GM18907 (cell line): ENCODE data around the gene SLC39A6.
A peak's percentile ranks its signal among the peaks of the same experiment; 100 is the strongest.
"Not testable (repeated sequence)": the region's sequence is repeated elsewhere in the genome, so short reads cannot be mapped to it uniquely, and the experiment has no call there.

Source experiments
- ATAC-seq: cut with Tn5 transposase; IDR thresholded peaks from one replicate; pipeline ENCODE4 v1.9.1; 2021; ENCODE audit warnings: mild to moderate bottlenecking, moderate library complexity; ENCODE audit not compliant: unreplicated experiment

SLC39A6 gene

GRCh38 chr18:36104749-36105148, 24.4 kb downstream of the SLC39A6 start:
- ATAC-seq: no peak

- ATAC-seq: no peak
These were observed 27.2 kb downstream of the SLC39A6 start for GRCh38 chr18:36101943-36102342.

GRCh38 chr18:36099311-36099710, 29.8 kb downstream of the SLC39A6 start:
- no peak for ATAC-seq

DNA sequence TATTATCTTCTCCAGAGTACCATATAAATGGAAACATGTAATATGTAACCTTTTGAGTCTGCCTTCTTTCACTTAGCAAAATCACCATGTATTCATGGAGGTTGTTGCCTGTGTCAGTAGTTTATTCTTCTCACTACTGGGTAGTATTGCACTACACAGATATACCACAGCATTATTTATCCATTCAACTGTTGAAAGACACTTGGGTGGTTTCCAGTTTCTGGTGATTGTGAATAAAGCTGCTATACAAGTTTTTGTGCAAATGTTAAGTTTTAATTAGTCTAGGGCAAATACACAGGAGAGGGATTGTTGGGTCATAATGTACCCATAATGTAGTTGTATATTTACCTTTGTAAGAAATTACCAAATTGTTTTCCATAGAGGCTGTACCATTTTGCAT, 32.2 kb downstream of the SLC39A6 start:
- no peak for ATAC-seq

- peak; percentile 54 for ATAC-seq
These were observed 33.1 kb downstream of the SLC39A6 start for GRCh38 chr18:36095936-36096519.

DNA sequence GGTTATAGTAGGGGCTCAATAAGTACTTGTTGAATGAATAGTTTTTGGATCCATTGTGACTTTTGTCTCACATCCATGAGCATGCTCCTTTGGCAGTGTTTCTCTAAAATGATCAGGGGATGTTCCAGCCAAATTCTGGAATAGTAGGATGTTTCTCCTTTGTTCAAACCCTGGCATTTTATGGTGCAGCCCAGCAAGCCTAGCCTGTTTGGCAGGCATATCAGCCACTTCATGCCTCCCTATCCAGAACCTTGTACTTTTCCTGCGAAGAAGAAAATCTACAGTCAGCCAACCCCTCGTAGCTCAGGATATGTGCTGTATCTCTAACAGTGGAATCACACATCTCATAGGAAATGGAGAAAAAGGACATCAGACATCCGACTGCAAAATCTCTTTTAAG, 34.7 kb downstream of the SLC39A6 start:
- no peak for ATAC-seq

GRCh38 chr18:36092116-36092515, 37.0 kb downstream of the SLC39A6 start:
- ATAC-seq: not testable (repeated sequence)

GRCh38 chr18:36089001-36089400, 40.1 kb downstream of the SLC39A6 start:
- no peak for ATAC-seq

DNA sequence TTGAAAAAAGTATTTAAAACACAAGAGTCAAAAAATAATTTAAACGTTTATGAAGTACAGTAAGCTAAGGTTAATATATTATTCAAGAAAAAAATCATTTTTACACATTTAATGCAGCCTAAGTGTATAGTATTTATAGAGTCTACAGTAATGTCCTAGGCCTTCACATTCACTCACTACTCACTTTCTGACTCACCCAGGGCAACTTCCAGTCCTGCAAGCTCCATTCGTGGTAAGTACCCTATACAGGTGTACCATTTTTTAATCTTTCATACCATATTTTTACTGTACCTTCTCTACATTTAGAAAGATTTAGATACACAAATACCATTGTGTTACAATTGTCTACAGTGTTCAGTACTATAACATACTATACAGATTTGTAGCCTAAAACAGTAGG, 40.9 kb downstream of the SLC39A6 start:
- no peak for ATAC-seq

- no peak for ATAC-seq
These were observed 43.0 kb downstream of the SLC39A6 start for GRCh38 chr18:36086186-36086585.

GRCh38 chr18:36085195-36085594, 43.9 kb downstream of the SLC39A6 start:
- no peak for ATAC-seq

DNA sequence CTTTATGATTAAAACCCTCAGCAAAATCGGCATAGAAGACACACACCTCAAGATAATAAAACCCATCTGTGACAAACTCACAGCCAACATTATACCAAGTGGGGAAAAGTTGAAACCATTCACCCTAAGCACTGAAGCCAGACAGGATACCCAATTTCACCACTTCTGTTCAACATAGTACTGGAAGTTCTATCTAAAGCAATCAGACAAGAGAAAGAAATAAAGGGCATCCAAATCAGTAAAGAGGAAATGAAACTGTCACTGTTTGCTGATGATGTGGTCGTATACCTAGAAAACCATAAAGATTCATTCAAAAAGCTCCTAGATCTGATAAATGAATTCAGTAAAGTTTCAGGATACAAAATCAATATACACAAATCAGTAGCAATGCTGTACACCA, 45.4 kb downstream of the SLC39A6 start:
- ATAC-seq: no peak

- not testable (repeated sequence) for ATAC-seq
These were observed 48.0 kb downstream of the SLC39A6 start for GRCh38 chr18:36081118-36081517.

DNA sequence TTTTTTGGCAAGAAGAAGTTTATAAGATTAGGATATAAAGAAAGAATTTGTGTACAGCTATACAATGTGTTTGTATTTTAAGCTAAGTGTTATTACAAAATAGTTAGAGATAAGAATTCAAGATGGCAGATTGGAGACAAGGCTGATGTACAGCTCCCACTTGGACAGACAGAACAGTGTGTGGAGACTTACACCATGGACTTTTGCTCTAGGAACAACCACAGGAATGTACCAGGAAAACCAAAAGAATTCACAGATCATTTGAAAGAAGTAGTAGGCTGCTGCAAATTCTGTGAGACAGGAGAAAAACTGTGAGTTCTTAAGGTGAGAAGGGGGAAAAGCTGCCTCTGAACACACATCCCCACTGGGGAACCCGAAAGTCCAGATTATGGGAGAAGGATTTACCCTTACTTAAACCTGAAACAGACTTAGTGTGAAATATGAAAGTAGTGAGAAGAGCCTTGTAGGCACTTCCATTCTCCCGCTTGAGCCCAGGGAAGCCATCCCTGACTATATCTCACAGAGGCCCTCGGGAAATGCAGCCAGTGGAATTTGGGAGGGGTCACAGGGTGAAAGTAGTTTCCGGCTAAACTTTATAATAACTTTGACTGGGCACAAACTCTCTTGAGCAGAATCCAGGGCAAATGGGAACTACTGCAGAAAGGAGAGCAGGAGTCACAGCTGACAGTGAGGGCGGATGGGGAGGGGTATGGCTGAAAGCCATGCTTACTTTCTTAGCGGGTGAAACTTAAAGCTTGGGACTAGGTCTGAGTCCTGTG, 50.2 kb downstream of the SLC39A6 start:
- no peak for ATAC-seq

DNA sequence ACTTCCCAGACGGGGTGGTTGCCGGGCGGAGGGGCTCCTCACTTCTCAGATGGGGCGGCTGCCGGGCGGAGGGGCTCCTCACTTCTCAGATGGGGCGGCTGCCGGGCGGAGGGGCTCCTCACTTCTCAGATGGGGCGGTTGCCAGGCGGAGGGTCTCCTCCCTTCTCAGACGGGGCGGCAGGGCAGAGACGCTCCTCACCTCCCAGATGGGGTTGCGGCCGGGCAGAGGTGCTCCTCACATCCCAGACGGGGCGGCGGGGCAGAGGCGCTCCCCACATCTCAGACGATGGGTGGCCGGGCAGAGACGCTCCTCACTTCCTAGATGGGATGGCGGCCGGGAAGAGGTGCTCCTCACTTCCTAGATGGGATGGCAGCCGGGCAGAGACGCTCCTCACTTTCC, 51.4 kb downstream of the SLC39A6 start:
- ATAC-seq: not testable (repeated sequence)

DNA sequence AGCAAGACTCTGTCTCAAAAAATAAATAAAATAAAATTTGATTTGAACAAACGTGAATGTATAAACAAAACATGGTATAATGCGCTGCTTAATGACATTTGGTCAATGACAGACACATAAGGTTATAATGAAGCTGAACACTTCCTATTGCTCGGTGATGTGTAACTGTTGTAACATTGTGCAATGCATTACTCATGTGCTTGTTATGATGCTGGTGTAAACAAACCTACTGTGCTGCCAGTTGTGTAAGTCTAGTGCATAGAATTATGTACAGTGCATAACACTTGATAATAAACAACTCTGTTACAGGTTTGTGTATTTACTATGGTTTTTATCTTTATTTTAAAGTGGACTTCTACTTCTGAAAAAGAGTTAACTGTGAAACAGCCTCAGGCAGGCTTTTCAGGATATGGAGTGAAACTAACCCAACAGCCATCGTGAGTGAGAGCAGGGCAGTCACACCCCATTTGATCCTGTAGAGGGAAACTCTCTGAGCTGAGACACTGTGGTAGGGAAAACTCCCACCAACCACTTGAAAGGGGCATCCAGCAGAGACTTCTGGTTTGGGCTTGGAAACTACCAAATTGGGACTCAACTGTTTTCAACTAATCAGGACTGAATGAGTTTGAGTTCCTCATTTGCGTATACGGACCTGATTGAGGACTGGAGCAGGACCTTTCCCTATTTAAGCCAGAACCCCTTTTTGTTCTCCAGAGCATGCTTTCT, 53.1 kb downstream of the SLC39A6 start:
- ATAC-seq: peak; percentile 66

DNA sequence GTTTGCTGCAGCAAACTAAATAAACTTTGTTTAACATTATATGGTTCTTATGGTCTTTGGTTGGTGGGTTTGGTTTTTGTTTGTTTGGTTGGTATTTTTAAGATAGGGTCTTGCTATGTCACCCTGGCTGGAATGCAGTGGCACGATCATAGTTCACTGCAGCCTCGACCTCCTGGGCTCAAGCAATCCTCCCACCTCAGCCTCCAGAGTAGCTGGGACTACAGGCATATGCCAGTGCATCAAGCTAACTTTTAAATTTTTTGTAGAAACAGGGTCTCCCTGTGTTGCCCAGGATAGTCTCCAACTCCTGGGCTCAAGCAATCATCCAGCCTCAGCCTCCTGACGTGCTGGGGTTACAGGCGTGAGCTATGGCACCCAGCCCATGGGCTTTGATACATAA, 54.7 kb downstream of the SLC39A6 start:
- ATAC-seq: no peak

DNA sequence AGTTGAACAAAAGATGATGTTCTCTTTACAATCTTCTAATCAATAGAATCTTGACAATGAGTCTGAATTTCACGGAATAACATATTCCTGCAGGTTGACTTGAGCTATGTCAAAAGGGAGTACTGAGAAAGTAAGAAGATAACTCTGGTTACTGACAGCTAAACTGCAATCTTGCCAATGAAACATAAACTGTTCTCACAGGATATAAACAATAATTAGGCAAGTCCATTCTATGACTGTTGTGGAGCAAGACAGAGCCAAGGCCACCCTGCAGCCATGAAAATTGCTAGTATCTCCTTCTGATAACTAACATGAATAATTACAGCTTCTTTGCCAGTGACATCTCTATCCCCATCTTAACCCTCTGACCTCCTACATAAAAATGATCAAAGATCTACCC, 55.5 kb downstream of the SLC39A6 start:
- ATAC-seq: no peak

DNA sequence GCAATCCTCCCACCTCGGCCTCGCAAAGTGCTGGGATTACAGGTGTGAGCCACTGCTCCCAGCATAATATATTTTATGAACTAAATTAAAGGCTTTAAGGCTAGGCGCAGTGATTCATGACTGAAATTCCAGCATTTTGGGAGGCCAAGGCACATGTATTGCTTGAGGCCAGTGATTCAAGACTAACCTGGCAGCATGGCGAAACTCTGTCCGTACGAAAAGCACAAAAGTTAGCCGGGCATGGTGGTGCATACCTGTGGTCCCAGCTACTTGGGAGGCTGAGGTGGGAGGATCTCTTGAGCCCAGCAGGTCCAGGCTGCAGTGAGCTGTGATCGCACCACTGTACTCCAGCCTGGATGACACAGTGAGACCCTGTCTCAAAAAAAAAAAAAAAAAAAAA, 56.7 kb downstream of the SLC39A6 start:
- ATAC-seq: not testable (repeated sequence)

DNA sequence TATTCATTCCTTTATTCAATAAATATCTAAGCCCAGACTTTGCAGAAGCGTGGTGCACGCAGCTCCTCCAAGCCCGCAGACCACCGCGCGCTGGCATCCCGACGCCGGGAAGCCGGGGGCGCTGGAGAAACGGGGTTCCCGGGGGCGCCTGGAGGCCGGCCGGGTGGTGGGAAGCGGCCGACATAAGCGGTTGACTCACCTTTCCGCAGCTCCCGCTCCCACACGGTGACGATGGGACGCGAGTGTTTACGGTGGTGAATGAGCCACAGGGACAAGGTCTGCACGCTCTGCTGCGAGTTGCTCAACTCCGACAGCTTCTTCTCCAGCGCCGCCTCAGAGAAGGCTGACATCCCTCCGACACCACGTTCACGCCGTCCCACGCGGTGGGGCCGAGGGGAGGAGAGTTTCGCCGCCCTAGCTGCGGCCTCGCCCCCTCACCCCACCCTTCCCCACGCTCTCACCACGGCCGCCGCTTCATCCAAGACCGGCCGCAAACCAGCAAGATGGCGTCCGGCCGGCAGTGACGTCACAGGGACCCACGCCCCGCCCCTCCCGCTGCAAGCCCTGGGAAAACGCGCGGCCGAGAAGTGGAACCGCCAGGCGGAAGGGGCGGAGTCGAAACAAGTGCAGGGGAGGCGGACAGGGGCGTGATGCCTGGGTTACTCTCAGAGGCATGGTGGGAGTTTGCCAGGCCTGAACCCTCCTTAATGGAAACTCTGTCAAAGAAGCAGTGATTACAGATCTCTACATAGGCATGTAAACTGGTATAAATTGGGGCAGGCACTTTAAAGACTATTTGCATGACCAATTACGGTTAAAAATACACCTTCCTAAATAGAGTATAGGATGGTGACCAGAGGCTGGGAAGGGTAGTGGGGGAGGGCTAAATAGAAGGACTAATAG, 61.8 kb downstream of the SLC39A6 start, which contains the start of gene RPRD1A:
RPRD1A (minus strand) TSS at position 505 of the 903 bp plus-strand sequence; CDS start at position 350, 155 bp downstream.
- ATAC-seq: peak; percentile 97

GRCh38 chr18:36066686-36067054, 62.5 kb downstream of the SLC39A6 start:
- peak; percentile 1 for ATAC-seq
